CD4-positive, alpha-beta T cell treated with Interleukin-2 at 100 ng/mL for 4 hours (primary cell): ENCODE data around the gene SH3TC1.

Experiments
- DNase-seq: peaks from one replicate; pipeline ENCODE4 v3.0.0-alpha.2; 2020; ENCODE audit warnings: low spot score

SH3TC1 gene

DNA sequence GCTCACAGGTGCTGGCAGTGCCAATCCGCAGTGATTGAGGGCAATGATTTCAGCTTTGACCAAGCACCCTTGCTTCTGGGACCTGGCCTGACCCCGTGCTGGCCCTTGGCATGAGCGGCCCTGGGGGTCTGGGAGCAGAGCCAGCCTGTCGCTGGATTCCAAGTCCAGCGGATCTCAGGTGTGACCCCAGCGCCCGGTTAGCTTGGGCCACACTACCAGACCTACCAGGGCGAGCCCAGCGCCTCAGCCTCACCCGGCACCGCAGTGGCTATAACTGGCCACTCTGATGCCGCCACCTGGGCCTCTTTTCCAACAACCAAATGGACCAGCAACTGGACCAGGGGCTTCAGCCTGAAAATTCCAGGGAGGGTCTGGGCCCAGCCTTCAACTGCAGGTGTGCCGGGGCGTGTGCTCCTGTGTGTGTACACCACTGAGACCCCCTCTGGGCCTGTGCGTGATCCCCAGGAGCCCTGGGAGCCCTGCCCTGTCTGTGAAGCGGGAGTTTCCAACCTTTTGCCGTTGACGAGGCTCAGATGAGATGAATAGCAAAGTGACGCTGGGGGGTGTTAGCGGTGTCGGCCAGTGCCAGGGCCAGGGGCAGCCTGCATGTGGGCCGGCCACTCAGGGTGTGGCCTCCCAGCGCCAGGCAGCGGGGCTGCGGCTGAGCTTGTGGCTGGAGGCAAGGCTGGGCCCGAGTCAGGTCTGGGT, 658 bp downstream of the SH3TC1 start:
- DNase-seq, result no peak

- DNase-seq, result peak; percentile 43
Measured at GRCh38 chr4:8200302-8200975, 1.3 kb downstream of the SH3TC1 start.

GRCh38 chr4:8201321-8201781, 2.3 kb downstream of the SH3TC1 start:
- peak; percentile 64 for DNase-seq

GRCh38 chr4:8202108-8203051, 3.3 kb downstream of the SH3TC1 start:
- no peak for DNase-seq

DNA sequence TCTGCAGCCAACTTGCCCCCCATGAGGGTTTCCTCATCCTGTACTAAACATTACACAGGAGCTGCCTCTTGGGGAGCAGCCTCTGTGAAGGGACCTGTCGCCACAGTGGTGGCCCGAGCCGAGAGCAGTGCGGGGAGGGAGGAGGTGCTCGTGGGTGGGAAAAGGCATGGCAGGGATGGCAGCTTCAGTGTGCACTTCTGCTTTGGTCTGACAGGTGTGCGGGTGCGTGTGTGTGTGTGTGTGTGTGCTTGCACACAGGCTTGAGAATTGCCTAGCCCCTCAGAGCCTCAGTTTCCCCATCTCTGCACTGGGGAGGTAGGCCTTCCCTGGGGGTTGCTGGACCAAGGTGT, 3.9 kb downstream of the SH3TC1 start:
- DNase-seq, result no peak

DNA sequence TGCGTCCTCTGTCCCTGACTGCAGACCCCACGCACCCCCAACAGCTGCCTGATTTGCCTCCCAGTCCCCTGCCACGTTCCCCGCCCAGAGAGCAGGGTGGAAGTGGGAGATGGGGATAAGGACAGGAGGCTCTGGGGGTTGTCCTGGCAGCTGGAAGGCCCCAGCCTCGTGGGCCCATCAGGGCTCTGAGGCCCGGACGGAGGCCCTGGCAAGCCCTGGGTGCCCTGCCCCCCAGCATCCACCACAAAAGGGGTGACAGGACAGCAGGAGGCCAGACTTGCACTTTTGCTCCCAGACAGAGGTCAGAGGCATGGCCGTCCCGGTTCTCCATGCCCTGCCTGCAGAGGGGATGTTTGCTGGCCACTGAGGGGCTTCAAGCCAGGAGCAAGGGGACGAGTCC, 4.7 kb downstream of the SH3TC1 start:
- no peak for DNase-seq

GRCh38 chr4:8204576-8205227, 5.6 kb downstream of the SH3TC1 start:
- no peak for DNase-seq

DNA sequence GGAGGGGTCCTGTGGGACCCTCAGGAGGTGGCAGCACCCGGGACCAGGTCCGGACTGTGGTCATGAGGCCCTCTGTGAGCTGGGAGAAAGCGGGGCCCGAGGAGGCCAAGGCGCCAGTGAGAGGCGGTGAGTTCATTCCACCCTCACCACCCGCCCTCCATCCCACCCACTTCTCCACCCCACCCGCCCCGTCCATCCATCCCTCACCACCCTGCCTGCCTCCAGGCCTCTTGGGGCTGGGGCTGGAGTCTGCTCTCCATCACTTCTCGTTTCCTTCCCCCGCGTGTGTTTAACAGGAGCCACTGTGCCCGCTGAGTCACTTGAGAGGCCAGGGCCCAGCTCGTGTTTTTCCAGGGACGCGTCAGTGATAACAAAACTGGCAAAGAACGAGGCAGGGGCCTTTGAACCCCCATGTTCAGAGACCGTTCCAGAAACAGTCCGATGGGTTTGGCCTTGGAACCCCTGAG, 6.2 kb downstream of the SH3TC1 start:
- no peak for DNase-seq

- DNase-seq, result no peak
Measured at GRCh38 chr4:8205749-8206611, 6.9 kb downstream of the SH3TC1 start.

GRCh38 chr4:8207314-8207713, 8.2 kb downstream of the SH3TC1 start:
- no peak for DNase-seq

DNA sequence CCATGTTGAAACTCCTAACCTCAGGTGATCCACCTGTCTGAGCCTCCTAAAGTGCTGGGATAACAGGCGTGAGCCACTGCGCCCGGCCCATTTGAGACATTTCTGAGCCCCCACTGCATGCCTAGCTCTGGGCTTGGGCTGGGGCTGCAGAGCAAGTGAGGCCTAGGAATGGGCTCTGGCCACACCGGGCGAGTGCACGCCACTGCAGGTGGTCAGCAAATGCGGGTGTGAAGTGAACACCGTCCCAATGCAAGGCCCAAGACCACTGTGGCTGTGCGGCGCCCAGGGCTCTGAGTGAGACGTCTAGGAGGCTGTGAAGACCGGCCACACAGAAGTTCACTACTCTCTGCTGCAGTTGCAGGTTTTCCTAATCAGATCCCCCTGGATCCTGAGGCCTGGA, 9.5 kb downstream of the SH3TC1 start:
- no peak for DNase-seq

GRCh38 chr4:8209181-8209874, 10.2 kb downstream of the SH3TC1 start:
- no peak for DNase-seq

DNA sequence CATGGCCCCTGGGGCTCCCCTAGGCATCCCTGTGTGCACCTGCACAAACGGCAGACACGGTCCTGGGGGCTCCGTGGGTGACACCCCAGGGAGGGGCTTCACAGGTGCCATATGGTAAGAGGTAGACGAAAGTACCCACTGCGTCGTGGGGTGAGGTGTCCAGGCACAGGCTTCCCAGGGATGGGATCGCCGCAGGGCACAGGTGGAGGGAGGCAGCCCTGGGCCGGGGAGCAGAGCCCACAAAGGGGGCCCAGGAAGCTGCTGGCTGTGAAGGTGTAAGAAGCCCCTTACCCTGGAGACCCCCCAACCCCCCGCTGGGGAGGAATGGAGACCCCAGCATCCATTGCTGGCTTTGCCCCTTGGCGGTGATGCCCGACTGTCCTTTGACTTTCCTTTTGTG, 10.9 kb downstream of the SH3TC1 start:
- DNase-seq, result no peak

DNA sequence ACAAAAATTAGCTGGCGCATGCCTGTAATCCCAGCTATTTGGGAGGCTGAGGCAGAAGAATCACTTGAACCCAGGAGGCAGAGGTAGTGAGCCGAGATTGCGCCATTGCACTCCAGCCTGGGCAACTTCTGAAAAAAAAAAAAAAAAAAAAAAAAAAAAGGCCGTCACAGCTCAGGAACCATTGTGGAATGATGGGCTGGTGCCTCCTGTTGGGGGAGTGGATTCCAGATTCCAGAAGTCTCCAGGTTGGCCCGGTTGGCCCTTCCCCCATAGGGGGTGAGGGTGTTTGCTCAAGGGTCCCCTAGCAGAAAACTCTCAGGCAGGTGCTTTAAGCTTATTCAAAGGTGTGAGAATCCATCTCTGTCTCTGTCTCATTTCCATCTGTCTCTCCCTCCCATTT, 11.5 kb downstream of the SH3TC1 start:
- DNase-seq, result no peak

DNA sequence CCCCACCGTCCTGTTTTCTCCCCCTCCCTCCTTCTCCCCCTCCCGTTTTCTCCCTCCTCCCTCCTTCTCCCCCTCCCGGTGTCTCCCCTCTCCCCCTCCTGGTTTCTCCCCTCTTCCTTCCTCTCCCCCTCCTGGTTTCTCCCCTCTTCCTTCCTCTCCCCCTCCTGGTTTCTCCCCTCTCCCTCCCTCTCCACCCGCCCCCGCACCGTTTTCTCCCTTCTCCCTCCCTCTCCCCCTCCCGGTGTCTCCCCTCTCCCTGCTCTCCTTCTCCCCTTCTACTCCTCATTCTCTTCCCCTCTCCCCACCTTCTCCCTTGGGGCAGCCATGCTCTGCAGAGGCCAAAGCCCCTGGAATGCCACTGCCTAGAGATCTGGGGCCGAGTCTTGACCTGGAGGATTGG, 12.2 kb downstream of the SH3TC1 start:
- DNase-seq, result no peak

- no peak for DNase-seq
Measured at GRCh38 chr4:8211737-8212581, 12.9 kb downstream of the SH3TC1 start.

- no peak for DNase-seq
Measured at GRCh38 chr4:8212622-8213021, 13.5 kb downstream of the SH3TC1 start.

DNA sequence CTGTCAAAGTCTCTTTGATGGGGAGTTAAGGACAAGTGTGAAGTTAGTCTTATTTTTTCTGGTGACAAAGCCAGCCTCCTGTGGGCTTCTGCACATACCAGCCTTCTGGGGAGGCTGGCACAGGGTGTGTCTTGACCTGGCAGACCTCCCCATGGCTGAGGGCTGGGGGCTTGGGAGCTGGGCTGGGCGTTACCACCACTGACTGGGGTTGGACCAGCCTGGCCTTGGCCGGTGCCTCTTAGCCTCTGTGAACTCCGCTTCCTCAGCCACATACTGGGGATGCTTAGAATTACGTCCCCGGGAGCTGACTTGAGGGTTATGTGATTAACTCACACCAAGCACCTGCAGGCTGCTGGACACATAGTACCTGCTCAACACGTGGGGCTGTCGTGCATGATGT, 14.0 kb downstream of the SH3TC1 start:
- no peak for DNase-seq

DNA sequence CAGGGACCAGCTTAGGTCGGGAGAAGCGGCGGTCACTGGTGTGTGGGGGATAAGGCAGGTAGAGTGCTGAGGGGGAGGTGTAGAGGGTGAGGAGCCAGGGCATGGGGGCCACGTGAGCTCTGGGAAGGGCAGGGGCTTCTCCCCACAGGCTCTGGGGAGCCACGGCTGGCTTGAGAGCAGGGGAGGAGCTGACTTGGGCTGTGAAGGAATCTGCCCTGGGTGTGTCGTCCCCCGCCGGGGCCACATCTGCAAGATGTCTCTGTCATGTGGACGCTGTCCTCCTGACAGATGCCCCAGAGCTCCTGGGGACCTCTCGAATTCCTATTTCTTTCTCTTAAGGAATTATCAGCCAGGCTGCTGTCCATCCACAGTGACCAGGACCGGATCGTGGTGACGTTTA, 15.0 kb downstream of the SH3TC1 start:
- no peak for DNase-seq

DNA sequence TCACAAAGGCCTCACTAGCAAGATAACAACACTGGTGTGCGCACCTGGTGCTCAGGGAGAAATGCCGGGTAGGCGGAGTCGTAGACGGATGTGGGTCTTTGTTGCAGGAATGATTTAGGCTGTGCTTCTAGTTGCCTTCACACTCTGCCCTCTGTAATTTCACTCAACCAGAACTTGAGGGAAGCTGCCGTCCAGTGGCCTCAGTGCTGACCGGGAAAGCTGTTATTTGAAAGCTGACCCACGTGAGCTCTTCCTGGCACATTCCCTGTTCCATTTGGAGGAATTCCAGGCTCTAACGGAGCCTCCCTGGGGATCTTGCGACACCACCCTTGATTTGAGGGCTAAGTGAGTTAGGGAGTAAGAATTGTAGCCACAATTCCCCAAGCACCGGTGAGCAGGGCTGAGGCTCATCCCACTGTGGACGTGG, 15.9 kb downstream of the SH3TC1 start:
- DNase-seq, result no peak
